SH-SY5Y (cell line): ENCODE results near the gene SKAP1.

ENCODE experiments used
- GATA2 ChIP-seq: IDR thresholded peaks from 2 replicates; pipeline ENCODE4 v1.6.1; 2011; ENCODE audit warnings: mild to moderate bottlenecking, low read depth, low read length
- GATA3 ChIP-seq: IDR thresholded peaks from 2 replicates; pipeline ENCODE4 v1.6.1; 2011; ENCODE audit warnings: low read depth, mild to moderate bottlenecking, low read length, moderate library complexity

DNA sequence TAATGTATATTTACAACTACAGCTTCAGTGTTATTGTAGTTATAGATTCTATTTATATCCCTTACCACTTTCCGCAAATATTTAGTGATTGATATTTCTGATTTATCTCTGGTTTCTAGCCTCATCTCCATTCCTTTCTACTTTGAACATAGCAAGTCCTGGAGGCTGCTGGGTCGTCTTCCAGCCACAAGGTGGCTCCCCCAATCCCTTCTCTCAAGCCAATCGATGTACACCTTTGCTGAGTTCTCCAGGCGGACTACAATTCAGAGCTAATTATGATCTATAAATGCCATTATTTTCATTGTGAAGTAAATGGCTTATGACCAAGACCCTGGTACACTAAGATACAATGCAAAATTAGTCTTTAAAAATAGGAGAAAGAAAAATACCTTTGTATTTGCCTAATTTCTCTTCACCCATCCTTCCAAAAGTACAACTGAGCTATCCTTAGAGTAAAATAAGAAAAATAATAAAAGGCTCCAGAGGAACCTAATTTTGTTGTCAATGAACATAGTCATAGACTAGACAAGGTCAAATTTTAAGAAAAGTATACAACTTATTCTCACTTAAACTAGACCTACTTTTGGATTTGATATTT lies 122.1 kb downstream of the SKAP1 start:
- no peak for TF ChIP-seq GATA2
- no peak for TF ChIP-seq GATA3
